ENCODE measurements around the gene CHST11. TPM values are rescaled to one million over a fixed set of nuclear protein-coding genes. Genes with fewer than 3 reads are reported as not detected.

Gene CHST11
- total RNA-seq, 1 donor from 2014 or later, result 44.3 TPM

- DNase-seq (ENCODE audit: low read depth), result no peak
- no peak overlapping the region for H3K4me3 ChIP-seq (ENCODE audit: low read depth, low read length)
- TF ChIP-seq CTCF (conservative IDR thresholded peaks at IDR 0.05; ENCODE audit: low read depth, low read length), result no peak
Measured at GRCh38 chr12:104499668-104500332, 43.1 kb downstream of the CHST11 start.

- H3K4me3 ChIP-seq (ENCODE audit: low read depth, low read length), result no peak overlapping the region
- TF ChIP-seq CTCF (conservative IDR thresholded peaks at IDR 0.05; ENCODE audit: low read depth, low read length), result no peak
- no peak for DNase-seq (ENCODE audit: low read depth)
Measured at GRCh38 chr12:104501115-104501514, 44.4 kb downstream of the CHST11 start.

- TF ChIP-seq CTCF (conservative IDR thresholded peaks at IDR 0.05; ENCODE audit: low read depth, low read length), result no peak
- no peak for DNase-seq (ENCODE audit: low read depth)
- no peak overlapping the region for H3K4me3 ChIP-seq (ENCODE audit: low read depth, low read length)
Measured at GRCh38 chr12:104501660-104502059, 44.9 kb downstream of the CHST11 start.

GRCh38 chr12:104502217-104502616, 45.5 kb downstream of the CHST11 start:
- no peak for DNase-seq (ENCODE audit: low read depth)
- no peak overlapping the region for H3K4me3 ChIP-seq (ENCODE audit: low read depth, low read length)
- TF ChIP-seq CTCF (conservative IDR thresholded peaks at IDR 0.05; ENCODE audit: low read depth, low read length), result no peak

- no peak for TF ChIP-seq CTCF (conservative IDR thresholded peaks at IDR 0.05; ENCODE audit: low read depth, low read length)
- H3K4me3 ChIP-seq (ENCODE audit: low read depth, low read length), result no peak overlapping the region
- DNase-seq (ENCODE audit: low read depth), result no peak
Measured at GRCh38 chr12:104502638-104503037, 45.9 kb downstream of the CHST11 start.

- H3K4me3 ChIP-seq (ENCODE audit: low read depth, low read length), result no peak overlapping the region
- DNase-seq (ENCODE audit: low read depth), result no peak
- TF ChIP-seq CTCF (conservative IDR thresholded peaks at IDR 0.05; ENCODE audit: low read depth, low read length), result no peak
Measured at GRCh38 chr12:104503191-104503590, 46.4 kb downstream of the CHST11 start.

- DNase-seq (ENCODE audit: low read depth), result no peak
- TF ChIP-seq CTCF (conservative IDR thresholded peaks at IDR 0.05; ENCODE audit: low read depth, low read length), result no peak
- no peak overlapping the region for H3K4me3 ChIP-seq (ENCODE audit: low read depth, low read length)
Measured at GRCh38 chr12:104504146-104504545, 47.4 kb downstream of the CHST11 start.
